Measurements from ENCODE around the gene SLC35F1. TPM values are rescaled to one million over a fixed set of nuclear protein-coding genes. Genes with fewer than 3 reads are reported as not detected.
A peak's percentile ranks its signal among the peaks of the same experiment; 100 is the strongest.

The SLC35F1 gene
- total RNA-seq, 1 donor from 2014 or later, result 5.8 TPM

- ATAC-seq, result no peak
- intact Hi-C loops (cut with DNase I), result no loop called here
- no peak for DNase-seq (ENCODE audit: missing footprints)
These were observed 245.5 kb downstream of the SLC35F1 start for GRCh38 chr6:118152524-118152923.

GRCh38 chr6:118161343-118161742 is 254.3 kb downstream of the SLC35F1 start:
- intact Hi-C loops (cut with DNase I), result no loop called here
- ATAC-seq (no peak), DNase-seq (ENCODE audit: missing footprints) (no peak)

- DNase-seq (ENCODE audit: missing footprints), result no peak
- intact Hi-C loops (cut with DNase I), result no loop called here
- no peak for ATAC-seq
These were observed 256.5 kb downstream of the SLC35F1 start for GRCh38 chr6:118163542-118163941.

- ATAC-seq, result peak; percentile 42
- DNase-seq (ENCODE audit: missing footprints), result no peak
- intact Hi-C loops (cut with DNase I), result no loop called here
These were observed 258.4 kb downstream of the SLC35F1 start for GRCh38 chr6:118165500-118165899.

- no peak for ATAC-seq
- intact Hi-C loops (cut with DNase I), result no loop called here
- no peak for DNase-seq (ENCODE audit: missing footprints)
These were observed 261.4 kb downstream of the SLC35F1 start for GRCh38 chr6:118168421-118168820.

- intact Hi-C loops (cut with DNase I), result no loop called here
- no peak for DNase-seq (ENCODE audit: missing footprints)
- no peak for ATAC-seq
These were observed 264.8 kb downstream of the SLC35F1 start for GRCh38 chr6:118171852-118172251.

- no peak for DNase-seq (ENCODE audit: missing footprints)
- intact Hi-C loops (cut with DNase I), result no loop called here
- ATAC-seq, result no peak
These were observed 267.0 kb downstream of the SLC35F1 start for GRCh38 chr6:118174071-118174470.

GRCh38 chr6:118177720-118178119 is 270.7 kb downstream of the SLC35F1 start:
- intact Hi-C loops (cut with DNase I), result no loop called here
- no peak for ATAC-seq
- no peak for DNase-seq (ENCODE audit: missing footprints)

GRCh38 chr6:118179048-118179447 is 272.0 kb downstream of the SLC35F1 start:
- intact Hi-C loops (cut with DNase I), result no loop called here
- ATAC-seq (no peak), DNase-seq (ENCODE audit: missing footprints) (no peak)

GRCh38 chr6:118186672-118187567 is 279.9 kb downstream of the SLC35F1 start:
- DNase-seq (ENCODE audit: missing footprints) (no peak), ATAC-seq (no peak)
- intact Hi-C loops (cut with DNase I), result no loop called here

GRCh38 chr6:118187568-118188164 is 280.6 kb downstream of the SLC35F1 start:
- ATAC-seq (no peak), DNase-seq (ENCODE audit: missing footprints) (no peak)
- intact Hi-C loops (cut with DNase I), result no loop called here

GRCh38 chr6:118188561-118188960 is 281.5 kb downstream of the SLC35F1 start:
- intact Hi-C loops (cut with DNase I), result no loop called here
- ATAC-seq, result no peak
- DNase-seq (ENCODE audit: missing footprints), result no peak

GRCh38 chr6:118197539-118197938 is 290.5 kb downstream of the SLC35F1 start:
- no peak for DNase-seq (ENCODE audit: missing footprints)
- intact Hi-C loops (cut with DNase I), result no loop called here
- no peak for ATAC-seq

- ATAC-seq (no peak), DNase-seq (ENCODE audit: missing footprints) (no peak)
- intact Hi-C loops (cut with DNase I), result no loop called here
These were observed 291.7 kb downstream of the SLC35F1 start for GRCh38 chr6:118198746-118199145.

GRCh38 chr6:118200160-118200559 is 293.1 kb downstream of the SLC35F1 start:
- no peak for ATAC-seq
- no peak for DNase-seq (ENCODE audit: missing footprints)
- intact Hi-C loops (cut with DNase I), result no loop called here

GRCh38 chr6:118202517-118202916 is 295.5 kb downstream of the SLC35F1 start:
- intact Hi-C loops (cut with DNase I), result no loop called here
- no peak for ATAC-seq
- no peak for DNase-seq (ENCODE audit: missing footprints)

- no peak for ATAC-seq
- DNase-seq (ENCODE audit: missing footprints), result no peak
- intact Hi-C loops (cut with DNase I), result no loop called here
These were observed 296.5 kb downstream of the SLC35F1 start for GRCh38 chr6:118203545-118203944.

- DNase-seq (ENCODE audit: missing footprints), result no peak
- no peak for ATAC-seq
- intact Hi-C loops (cut with DNase I), result no loop called here
These were observed 299.2 kb downstream of the SLC35F1 start for GRCh38 chr6:118206221-118206620.

GRCh38 chr6:118207947-118208346 is 300.9 kb downstream of the SLC35F1 start:
- ATAC-seq (no peak), DNase-seq (ENCODE audit: missing footprints) (no peak)
- intact Hi-C loops (cut with DNase I), result no loop called here

- ATAC-seq, result no peak
- no peak for DNase-seq (ENCODE audit: missing footprints)
- intact Hi-C loops (cut with DNase I), result no loop called here
These were observed 305.5 kb downstream of the SLC35F1 start for GRCh38 chr6:118212451-118213173.
